HG03095 (cell line): ENCODE results near the gene CAPN13.

Experiments
- ATAC-seq: cut with Tn5 transposase; IDR thresholded peaks from one replicate; pipeline ENCODE4 v1.9.1; 2021; ENCODE audit warnings: moderate library complexity; ENCODE audit not compliant: unreplicated experiment

CAPN13 gene

GRCh38 chr2:30807249-30807648 is at the start of gene CAPN13:
Gene CAPN13 (minus strand): TSS chr2:30807446. CDS start chr2:30787325, 20,121 bp downstream.
- ATAC-seq: no peak

- ATAC-seq: no peak
These were observed 40.6 kb upstream of the CAPN13 start for GRCh38 chr2:30847841-30848240.

GRCh38 chr2:30847329-30847728 is 40.1 kb upstream of the CAPN13 start:
- no peak for ATAC-seq

- ATAC-seq: no peak
These were observed 21.3 kb upstream of the CAPN13 start for GRCh38 chr2:30828586-30828985.

- no peak for ATAC-seq
These were observed 19.7 kb upstream of the CAPN13 start for GRCh38 chr2:30826916-30827315.

GRCh38 chr2:30826481-30826880 is 19.2 kb upstream of the CAPN13 start:
- ATAC-seq: no peak

- no peak for ATAC-seq
These were observed 16.2 kb upstream of the CAPN13 start for GRCh38 chr2:30823452-30823851.

- no peak for ATAC-seq
These were observed 14.7 kb upstream of the CAPN13 start for GRCh38 chr2:30821960-30822359.

GRCh38 chr2:30820381-30821055 is 13.3 kb upstream of the CAPN13 start:
- no peak for ATAC-seq

GRCh38 chr2:30809938-30810337 is 2.7 kb upstream of the CAPN13 start:
- ATAC-seq: no peak

- ATAC-seq: no peak
These were observed 1.4 kb upstream of the CAPN13 start for GRCh38 chr2:30808695-30809094.

- ATAC-seq: no peak
These were observed 4.0 kb downstream of the CAPN13 start for GRCh38 chr2:30803281-30803680.

GRCh38 chr2:30802611-30803010 is 4.6 kb downstream of the CAPN13 start:
- ATAC-seq: no peak

- no peak for ATAC-seq
These were observed 5.3 kb downstream of the CAPN13 start for GRCh38 chr2:30801821-30802455.

GRCh38 chr2:30800159-30800558 is 7.1 kb downstream of the CAPN13 start:
- no peak for ATAC-seq

- no peak for ATAC-seq
These were observed 7.9 kb downstream of the CAPN13 start for GRCh38 chr2:30799366-30799765.

GRCh38 chr2:30798536-30798991 is 8.7 kb downstream of the CAPN13 start:
- no peak for ATAC-seq

- no peak for ATAC-seq
These were observed 9.7 kb downstream of the CAPN13 start for GRCh38 chr2:30797381-30798015.

- ATAC-seq: no peak
These were observed 10.5 kb downstream of the CAPN13 start for GRCh38 chr2:30796699-30797098.

GRCh38 chr2:30792521-30792920 is 14.7 kb downstream of the CAPN13 start:
- ATAC-seq: no peak

- no peak for ATAC-seq
These were observed 16.4 kb downstream of the CAPN13 start for GRCh38 chr2:30790879-30791278.

- ATAC-seq: no peak
These were observed 17.5 kb downstream of the CAPN13 start for GRCh38 chr2:30789670-30790210.
